Measurements from ENCODE around the gene ARHGAP6.

ARHGAP6 gene

DNA sequence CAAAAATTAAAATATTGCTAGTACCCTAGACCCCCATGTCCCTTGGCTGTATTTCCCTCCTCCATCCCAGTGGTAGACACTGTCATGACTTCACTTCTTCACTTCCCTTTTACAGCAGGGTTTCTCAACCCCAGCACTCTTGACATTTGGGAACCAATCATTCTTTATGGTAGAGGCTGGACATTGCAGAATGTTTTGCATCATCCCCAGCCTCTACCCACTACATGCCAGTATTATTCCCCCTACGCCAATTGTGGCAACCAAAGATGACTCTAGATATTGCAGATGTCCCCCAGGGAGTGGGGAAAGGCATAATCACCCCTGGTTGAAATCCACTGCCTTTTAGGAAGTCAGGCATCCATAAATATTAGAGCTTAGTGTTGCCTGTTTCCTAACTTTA is 233.9 kb downstream of the ARHGAP6 start:
- no peak for TF ChIP-seq CTCF (IDR thresholded peaks at IDR 0.05; ENCODE audit: low read depth, low read length, missing control alignments)
- DNase-seq (ENCODE audit: low read depth): no peak
- no peak overlapping the region for H3K4me3 ChIP-seq (ENCODE audit: low read depth, low read length)
- in situ Hi-C loops (cut with HindIII; ENCODE audit: low sequenced_read_pairs): no loop called here

DNA sequence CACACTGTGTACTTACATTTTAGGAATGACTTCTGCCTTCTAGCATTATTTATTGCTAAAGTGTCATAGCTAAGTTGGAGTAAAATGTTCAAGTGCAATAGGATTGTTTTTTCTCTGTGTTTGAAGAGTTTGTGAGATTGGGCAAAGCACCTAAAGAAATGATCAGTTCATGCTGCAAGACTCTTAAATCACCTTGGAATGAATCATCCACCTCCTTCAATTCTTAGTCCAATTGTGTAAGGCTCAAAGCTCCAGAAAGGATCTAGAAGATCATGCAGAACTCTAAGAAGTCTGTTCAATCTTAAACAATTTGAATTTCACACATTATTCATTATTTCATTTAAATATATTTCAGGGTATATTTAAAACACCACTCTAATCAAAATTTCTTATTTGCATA is 235.4 kb downstream of the ARHGAP6 start:
- no peak for DNase-seq (ENCODE audit: low read depth)
- TF ChIP-seq CTCF (IDR thresholded peaks at IDR 0.05; ENCODE audit: low read depth, low read length, missing control alignments): no peak
- no peak overlapping the region for H3K4me3 ChIP-seq (ENCODE audit: low read depth, low read length)
- in situ Hi-C loops (cut with HindIII; ENCODE audit: low sequenced_read_pairs): no loop called here

DNA sequence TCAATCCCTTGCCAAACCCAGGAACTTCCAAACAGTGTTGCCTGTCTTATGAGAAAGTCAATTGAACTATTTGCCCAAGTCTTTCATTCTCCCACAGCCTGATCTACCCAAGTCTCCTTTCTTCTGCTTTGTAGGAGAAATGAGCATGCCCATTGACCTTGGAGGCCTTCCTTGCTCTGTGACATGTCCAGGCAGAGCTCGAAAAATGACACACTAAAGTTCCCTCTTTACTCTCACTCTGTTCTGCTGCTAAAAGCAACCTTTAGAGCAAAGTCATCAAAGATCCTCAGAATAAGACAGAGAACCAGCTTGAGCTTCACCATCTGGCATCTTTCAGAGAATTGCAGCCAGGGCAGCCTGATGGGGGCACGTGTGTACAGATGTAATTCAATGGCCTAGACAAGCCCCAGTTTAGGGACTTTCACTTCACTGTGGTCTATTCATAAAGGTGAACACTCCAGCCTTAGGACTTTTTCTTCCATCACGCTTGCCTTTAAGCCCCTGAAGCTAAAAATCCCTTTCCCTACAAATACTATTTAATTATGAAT is 236.1 kb downstream of the ARHGAP6 start:
- in situ Hi-C loops (cut with HindIII; ENCODE audit: low sequenced_read_pairs): no loop called here
- TF ChIP-seq CTCF (IDR thresholded peaks at IDR 0.05; ENCODE audit: low read depth, low read length, missing control alignments): no peak
- no peak overlapping the region for H3K4me3 ChIP-seq (ENCODE audit: low read depth, low read length)
- no peak for DNase-seq (ENCODE audit: low read depth)

DNA sequence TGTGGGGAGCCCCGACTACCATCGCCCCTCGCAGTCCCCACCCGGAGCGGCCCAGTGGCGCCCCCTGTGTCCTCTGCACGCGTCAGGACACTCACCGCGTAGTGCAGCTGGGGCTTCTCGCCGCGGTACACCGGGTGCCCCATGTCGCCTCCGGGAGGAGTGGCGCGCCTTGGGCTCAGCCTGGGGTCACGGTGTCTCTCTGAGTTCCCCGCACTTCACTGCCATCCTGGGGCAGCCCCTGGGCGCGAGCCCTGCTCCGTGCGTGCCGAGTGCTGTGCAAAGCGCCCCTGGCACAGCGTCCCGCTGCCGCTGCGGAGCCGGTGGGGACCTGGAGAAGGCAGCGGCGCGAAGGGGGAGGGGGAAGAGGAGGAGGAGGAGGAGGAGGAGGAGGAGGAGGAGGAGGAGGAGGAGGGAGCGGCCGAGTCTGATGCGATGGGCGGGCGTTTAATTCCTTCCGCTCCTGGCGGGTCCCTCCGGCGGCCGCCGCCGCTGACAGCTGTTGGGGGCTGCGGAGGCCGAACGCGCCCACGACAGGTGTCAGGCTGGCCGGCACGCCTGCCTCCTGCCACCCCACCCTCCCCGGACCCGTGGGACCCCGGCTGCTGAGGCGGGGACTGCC is 238.2 kb downstream of the ARHGAP6 start:
- no peak for DNase-seq (ENCODE audit: low read depth)
- in situ Hi-C loops (cut with HindIII; ENCODE audit: low sequenced_read_pairs): no loop called here
- TF ChIP-seq CTCF (IDR thresholded peaks at IDR 0.05; ENCODE audit: low read depth, low read length, missing control alignments): peak; percentile 42
- peak overlapping the region; percentile 49 for H3K4me3 ChIP-seq (ENCODE audit: low read depth, low read length)

DNA sequence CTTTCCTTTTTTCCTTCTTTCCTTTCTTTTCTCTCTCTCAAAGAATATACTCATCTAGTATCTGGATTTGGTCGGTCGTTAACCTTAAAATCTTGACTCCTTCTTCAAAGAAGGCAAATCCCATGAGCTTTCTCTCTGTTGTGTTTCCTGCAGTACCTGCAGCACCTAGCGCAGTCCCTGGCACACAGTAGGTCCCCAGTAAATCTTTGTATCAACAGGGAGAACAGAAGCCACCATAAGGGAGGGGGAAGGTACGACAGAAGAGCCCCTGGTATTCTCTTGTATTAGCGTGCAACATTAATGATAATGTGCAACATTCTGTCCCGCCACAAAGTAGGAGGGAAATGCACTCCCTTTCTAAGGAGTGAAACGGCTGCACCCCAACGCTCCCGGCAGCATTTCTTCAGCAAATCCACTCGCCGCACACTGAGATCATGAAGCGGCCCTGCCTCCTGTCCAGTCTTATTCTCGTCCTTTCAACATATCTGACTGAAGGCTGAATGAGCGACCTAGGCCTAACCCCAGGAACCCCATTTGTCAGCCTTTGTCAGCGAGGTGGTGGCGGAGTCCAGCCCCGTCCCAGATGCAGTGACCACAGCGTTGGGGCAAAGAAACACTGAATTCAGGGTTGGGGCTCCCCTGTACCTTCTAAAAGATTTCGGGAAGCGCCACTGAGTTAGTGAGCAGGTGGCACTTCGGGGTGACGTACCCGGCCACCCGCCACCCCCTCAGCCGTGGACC is 238.8 kb downstream of the ARHGAP6 start:
- in situ Hi-C loops (cut with HindIII; ENCODE audit: low sequenced_read_pairs): no loop called here
- DNase-seq (ENCODE audit: low read depth): no peak
- H3K4me3 ChIP-seq (ENCODE audit: low read depth, low read length): peak overlapping the region; percentile 49
- no peak for TF ChIP-seq CTCF (IDR thresholded peaks at IDR 0.05; ENCODE audit: low read depth, low read length, missing control alignments)

- DNase-seq (ENCODE audit: low read depth): no peak
- TF ChIP-seq CTCF (IDR thresholded peaks at IDR 0.05; ENCODE audit: low read depth, low read length, missing control alignments): no peak
- no peak overlapping the region for H3K4me3 ChIP-seq (ENCODE audit: low read depth, low read length)
- in situ Hi-C loops (cut with HindIII; ENCODE audit: low sequenced_read_pairs): no loop called here
These were observed 240.6 kb downstream of the ARHGAP6 start for GRCh38 chrX:11424903-11425674.
